Fibroblast of pulmonary artery (primary cell): ENCODE measurements around the gene MKKS.

Experiments used
- DNase-seq: peaks from one replicate; pipeline ENCODE4 v3.0.0-alpha.2; 2010; ENCODE audit warnings: low read depth
- H3K4me3 ChIP-seq: replicated peaks from 2 replicates; pipeline ENCODE4 v1.5.1; 2011; ENCODE audit warnings: low read depth, mild to moderate bottlenecking, control low read depth, low read length, moderate library complexity
- TF ChIP-seq, protein P1 (sequence below): IDR thresholded peaks from 2 replicates; pipeline ENCODE4 v1.5.1; 2011; ENCODE audit warnings: mild to moderate bottlenecking, control low read depth, low read length, inconsistent platforms; ENCODE audit errors: missing control alignments

MKKS gene

GRCh38 chr20:10474606-10475184 lies 40.7 kb upstream of the MKKS start:
- no peak overlapping the region for H3K4me3 ChIP-seq
- DNase-seq = no peak
- TF ChIP-seq, protein P1, sequence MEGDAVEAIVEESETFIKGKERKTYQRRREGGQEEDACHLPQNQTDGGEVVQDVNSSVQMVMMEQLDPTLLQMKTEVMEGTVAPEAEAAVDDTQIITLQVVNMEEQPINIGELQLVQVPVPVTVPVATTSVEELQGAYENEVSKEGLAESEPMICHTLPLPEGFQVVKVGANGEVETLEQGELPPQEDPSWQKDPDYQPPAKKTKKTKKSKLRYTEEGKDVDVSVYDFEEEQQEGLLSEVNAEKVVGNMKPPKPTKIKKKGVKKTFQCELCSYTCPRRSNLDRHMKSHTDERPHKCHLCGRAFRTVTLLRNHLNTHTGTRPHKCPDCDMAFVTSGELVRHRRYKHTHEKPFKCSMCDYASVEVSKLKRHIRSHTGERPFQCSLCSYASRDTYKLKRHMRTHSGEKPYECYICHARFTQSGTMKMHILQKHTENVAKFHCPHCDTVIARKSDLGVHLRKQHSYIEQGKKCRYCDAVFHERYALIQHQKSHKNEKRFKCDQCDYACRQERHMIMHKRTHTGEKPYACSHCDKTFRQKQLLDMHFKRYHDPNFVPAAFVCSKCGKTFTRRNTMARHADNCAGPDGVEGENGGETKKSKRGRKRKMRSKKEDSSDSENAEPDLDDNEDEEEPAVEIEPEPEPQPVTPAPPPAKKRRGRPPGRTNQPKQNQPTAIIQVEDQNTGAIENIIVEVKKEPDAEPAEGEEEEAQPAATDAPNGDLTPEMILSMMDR = no peak

- H3K4me3 ChIP-seq = no peak overlapping the region
- DNase-seq = no peak
- TF ChIP-seq, protein P1 = no peak
These were observed 38.8 kb upstream of the MKKS start for GRCh38 chr20:10472871-10473270.

GRCh38 chr20:10470276-10470675 lies 36.3 kb upstream of the MKKS start:
- TF ChIP-seq, protein P1 = no peak
- no peak for DNase-seq

GRCh38 chr20:10469599-10469998 lies 35.6 kb upstream of the MKKS start:
- H3K4me3 ChIP-seq = no peak overlapping the region
- peak; percentile 94 for DNase-seq
- TF ChIP-seq, protein P1 = peak; percentile 69

More at GRCh38 chr20:10470276-10470675, 36.3 kb upstream of the MKKS start:
- no peak overlapping the region for H3K4me3 ChIP-seq

GRCh38 chr20:10469056-10469455 lies 35.0 kb upstream of the MKKS start:
- TF ChIP-seq, protein P1 = no peak
- DNase-seq = no peak
- H3K4me3 ChIP-seq = no peak overlapping the region

- TF ChIP-seq, protein P1 = no peak
- no peak overlapping the region for H3K4me3 ChIP-seq
- no peak for DNase-seq
These were observed 34.4 kb upstream of the MKKS start for GRCh38 chr20:10468340-10468845.
